Prostate gland (tissue), 2 donors: ENCODE measurements around the gene CEP131.

Source experiments
- POLR2A ChIP-seq: fragments of 450-650 bp; IDR thresholded peaks from one replicate; pipeline ENCODE4 v1.6.1; 2016; ENCODE audit warnings: antibody characterized with exemption, mild to moderate bottlenecking
- POLR2AphosphoS5 ChIP-seq: sonication (generic); formaldehyde crosslinking; IDR thresholded peaks from one replicate; pipeline ENCODE4 v1.6.1; 2017; ENCODE audit warnings: antibody characterized with exemption
- TF ChIP-seq, protein P1 (sequence below), 4 experiments: fragments of 200-600 bp in 2 of 4; fragments of 450-650 bp in 2 of 4; sonication (generic) in 2 of 4; IDR thresholded peaks; 1 replicate in 3 of 4; 2 replicates in 1 of 4; pipeline ENCODE4 v1.5.1; 2016 to 2019; ENCODE audit warnings: antibody characterized with exemption in 4 of 4, mild to moderate bottlenecking in 2 of 4, moderate library complexity in 2 of 4

DNA sequence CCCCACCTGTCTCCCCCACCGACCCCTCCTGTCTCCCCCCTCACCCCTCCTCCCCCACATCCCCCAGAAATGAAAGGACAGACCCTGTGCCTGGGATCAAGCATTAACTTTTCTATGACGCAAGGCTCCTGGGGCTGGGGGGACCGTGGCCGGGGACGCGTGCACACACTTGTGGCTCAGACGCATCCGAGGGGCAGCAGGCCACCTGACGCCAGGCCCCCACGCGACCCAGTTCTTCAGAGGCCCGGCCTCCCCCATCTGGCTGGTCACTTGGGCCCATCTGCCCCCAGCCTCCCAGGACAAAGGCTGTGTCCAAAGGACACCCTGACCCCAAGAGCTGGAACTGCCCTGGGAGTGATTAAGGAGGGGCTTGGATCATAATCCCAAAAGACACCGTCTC lies 71.5 kb downstream of the CEP131 start:
- TF ChIP-seq, protein P1, sequence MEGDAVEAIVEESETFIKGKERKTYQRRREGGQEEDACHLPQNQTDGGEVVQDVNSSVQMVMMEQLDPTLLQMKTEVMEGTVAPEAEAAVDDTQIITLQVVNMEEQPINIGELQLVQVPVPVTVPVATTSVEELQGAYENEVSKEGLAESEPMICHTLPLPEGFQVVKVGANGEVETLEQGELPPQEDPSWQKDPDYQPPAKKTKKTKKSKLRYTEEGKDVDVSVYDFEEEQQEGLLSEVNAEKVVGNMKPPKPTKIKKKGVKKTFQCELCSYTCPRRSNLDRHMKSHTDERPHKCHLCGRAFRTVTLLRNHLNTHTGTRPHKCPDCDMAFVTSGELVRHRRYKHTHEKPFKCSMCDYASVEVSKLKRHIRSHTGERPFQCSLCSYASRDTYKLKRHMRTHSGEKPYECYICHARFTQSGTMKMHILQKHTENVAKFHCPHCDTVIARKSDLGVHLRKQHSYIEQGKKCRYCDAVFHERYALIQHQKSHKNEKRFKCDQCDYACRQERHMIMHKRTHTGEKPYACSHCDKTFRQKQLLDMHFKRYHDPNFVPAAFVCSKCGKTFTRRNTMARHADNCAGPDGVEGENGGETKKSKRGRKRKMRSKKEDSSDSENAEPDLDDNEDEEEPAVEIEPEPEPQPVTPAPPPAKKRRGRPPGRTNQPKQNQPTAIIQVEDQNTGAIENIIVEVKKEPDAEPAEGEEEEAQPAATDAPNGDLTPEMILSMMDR (IDR thresholded peaks at IDR 0.05), result no peak
- TF ChIP-seq POLR2A (no peak), POLR2AphosphoS5 (no peak)
